Peyer's patch (tissue), 4 donors: ENCODE measurements around the gene PRMT7.

ENCODE experiments used
- POLR2A ChIP-seq, 2 donors: fragments of 450-650 bp; IDR thresholded peaks; one replicate each; pipeline ENCODE4 v1.5.1; 2017; ENCODE audit warnings: antibody characterized with exemption in 2 of 2, mild to moderate bottlenecking in 2 of 2, moderate library complexity in 2 of 2
- TF ChIP-seq, protein P1 (sequence below), 6 experiments: fragments of 450-650 bp in 4 of 6; fragments of 200-600 bp in 2 of 6; sonication (generic) in 1 of 6; IDR thresholded peaks; one replicate each; pipeline ENCODE4 v1.5.1; 2017 to 2019; ENCODE audit warnings: antibody characterized with exemption in 6 of 6, mild to moderate bottlenecking in 3 of 6, moderate library complexity in 1 of 6

DNA sequence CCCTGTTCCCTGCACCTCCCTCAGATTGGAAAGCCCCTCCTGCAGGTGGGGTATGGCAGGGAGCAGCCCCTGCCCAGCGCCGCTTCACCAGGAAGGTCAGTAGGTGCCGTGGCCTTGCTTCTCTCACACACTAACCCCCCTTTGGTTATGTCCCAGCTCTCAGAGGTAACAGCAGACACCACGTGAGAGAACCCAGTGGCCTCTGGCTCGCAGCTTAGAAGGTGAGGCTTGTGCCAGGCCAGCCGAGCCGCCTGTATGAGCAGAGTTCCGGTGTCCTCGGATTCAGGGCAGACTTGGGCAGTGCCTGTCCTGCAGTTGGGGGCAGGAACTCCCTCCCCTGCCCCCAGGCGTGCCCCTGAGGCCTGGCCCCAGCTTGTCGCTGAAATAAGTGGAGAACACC, 47.1 kb downstream of the PRMT7 start:
- TF ChIP-seq POLR2A (IDR thresholded peaks at IDR 0.05) = no peak
- TF ChIP-seq, protein P1, sequence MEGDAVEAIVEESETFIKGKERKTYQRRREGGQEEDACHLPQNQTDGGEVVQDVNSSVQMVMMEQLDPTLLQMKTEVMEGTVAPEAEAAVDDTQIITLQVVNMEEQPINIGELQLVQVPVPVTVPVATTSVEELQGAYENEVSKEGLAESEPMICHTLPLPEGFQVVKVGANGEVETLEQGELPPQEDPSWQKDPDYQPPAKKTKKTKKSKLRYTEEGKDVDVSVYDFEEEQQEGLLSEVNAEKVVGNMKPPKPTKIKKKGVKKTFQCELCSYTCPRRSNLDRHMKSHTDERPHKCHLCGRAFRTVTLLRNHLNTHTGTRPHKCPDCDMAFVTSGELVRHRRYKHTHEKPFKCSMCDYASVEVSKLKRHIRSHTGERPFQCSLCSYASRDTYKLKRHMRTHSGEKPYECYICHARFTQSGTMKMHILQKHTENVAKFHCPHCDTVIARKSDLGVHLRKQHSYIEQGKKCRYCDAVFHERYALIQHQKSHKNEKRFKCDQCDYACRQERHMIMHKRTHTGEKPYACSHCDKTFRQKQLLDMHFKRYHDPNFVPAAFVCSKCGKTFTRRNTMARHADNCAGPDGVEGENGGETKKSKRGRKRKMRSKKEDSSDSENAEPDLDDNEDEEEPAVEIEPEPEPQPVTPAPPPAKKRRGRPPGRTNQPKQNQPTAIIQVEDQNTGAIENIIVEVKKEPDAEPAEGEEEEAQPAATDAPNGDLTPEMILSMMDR (IDR thresholded peaks at IDR 0.05) = no peak
